PC-9 (cell line): ENCODE measurements around the gene NEURL3. TPM values are rescaled to one million over a fixed set of nuclear protein-coding genes. Genes with fewer than 3 reads are reported as not detected.

Source experiments
- BruUV-seq: library from RNA; stranded (reverse); fragments of 400-500 nt; replicated peaks from 2 replicates; lab custom pipeline; 2021; lab: Mats Ljungman, UMichigan
- CTCF ChIA-PET: fragments of 300-600 bp; sonication (Branson Sonifier 250); formaldehyde crosslinking; loops from one replicate; lab custom pipeline; 2022; ENCODE audit warnings: antibody characterized with exemption; lab: Charles Lee
- POLR2A ChIA-PET: fragments of 300-600 bp; sonication (Branson Sonifier 250); formaldehyde crosslinking; loops from one replicate; lab custom pipeline; 2022; ENCODE audit warnings: antibody characterized with exemption; ENCODE audit not compliant: unreplicated experiment; lab: Charles Lee
- DNase-seq, 2 experiments: peaks; one replicate each; pipeline versions ENCODE4 v3.0.0 to v3.0.0-alpha.2; 2015 to 2022; ENCODE audit warnings: mixed read lengths in 1 of 2
- H2AFZ ChIP-seq: fragments of 200-600 bp; sonication (generic); 2 replicates; pipeline ENCODE4 v1.8.1; 2017; ENCODE audit warnings: antibody characterized with exemption
- H3F3A ChIP-seq: fragments of 200-600 bp; sonication (generic); 2 replicates; pipeline ENCODE4 v1.8.1; 2017; ENCODE audit warnings: antibody characterized with exemption, mild to moderate bottlenecking, low read depth; ENCODE audit not compliant: insufficient read depth
- H3K27ac ChIP-seq: fragments of 200-600 bp; sonication (generic); 2 replicates; pipeline ENCODE4 v1.6.1; 2016; ENCODE audit warnings: mixed run types
- H3K27me3 ChIP-seq: fragments of 200-600 bp; sonication (generic); 2 replicates; pipeline ENCODE4 v1.6.1; 2016; ENCODE audit warnings: low read depth, mixed run types; ENCODE audit not compliant: insufficient read depth
- H3K36me3 ChIP-seq: fragments of 200-600 bp; sonication (generic); 2 replicates; pipeline ENCODE4 v1.6.1; 2016; ENCODE audit warnings: low read depth, mixed run types
- H3K4me1 ChIP-seq: fragments of 200-600 bp; sonication (generic); replicated peaks from 2 replicates; pipeline ENCODE4 v1.6.1; 2016; ENCODE audit warnings: mixed run types; ENCODE audit not compliant: insufficient read depth
- H3K4me2 ChIP-seq: fragments of 200-600 bp; sonication (generic); 2 replicates; pipeline ENCODE4 v1.6.1; 2017; ENCODE audit warnings: mixed run types
- H3K4me3 ChIP-seq: fragments of 200-600 bp; sonication (generic); 2 replicates; pipeline ENCODE4 v1.6.1; 2016; ENCODE audit warnings: mixed run types
- H3K79me2 ChIP-seq: fragments of 200-600 bp; sonication (generic); 2 replicates; pipeline ENCODE4 v1.6.1; 2017; ENCODE audit warnings: low read depth, mixed run types
- H3K9me2 ChIP-seq: fragments of 200-600 bp; sonication (generic); 2 replicates; pipeline ENCODE4 v1.8.1; 2017; ENCODE audit warnings: mild to moderate bottlenecking; ENCODE audit not compliant: insufficient read depth
- H3K9me3 ChIP-seq: fragments of 200-600 bp; sonication (generic); 2 replicates; pipeline ENCODE4 v1.8.1; 2016; ENCODE audit warnings: low read depth; ENCODE audit not compliant: insufficient read depth
- H4K20me1 ChIP-seq: fragments of 200-600 bp; sonication (generic); 2 replicates; pipeline ENCODE4 v1.8.1; 2017; ENCODE audit not compliant: insufficient read depth
- EZH2 ChIP-seq: fragments of 200-600 bp; sonication (generic); IDR thresholded peaks from 2 replicates; pipeline ENCODE4 v1.8.0; 2017; ENCODE audit warnings: antibody characterized with exemption, low read depth
- intact Hi-C: fragments of 100-400 bp; cut with micrococcal nuclease; formaldehyde crosslinking; loops from one replicate; pipeline ENCODE4 v1.10.0; 2022; ENCODE audit not compliant: unreplicated experiment
- total RNA-seq: library from RNA; stranded (reverse); gene quantifications from 2 replicates; pipeline ENCODE4 v1.2.3, GENCODE V29; 2021
- TF ChIP-seq, protein P1 (sequence below): fragments of 200-600 bp; sonication (generic); conservative IDR thresholded peaks from 2 replicates; pipeline ENCODE4 v1.6.1; 2017; ENCODE audit warnings: mixed run types, antibody characterized with exemption, mild to moderate bottlenecking, moderate library complexity

The NEURL3 gene
- total RNA-seq, 1 experiment from 2014 or later: 0.48 TPM

DNA sequence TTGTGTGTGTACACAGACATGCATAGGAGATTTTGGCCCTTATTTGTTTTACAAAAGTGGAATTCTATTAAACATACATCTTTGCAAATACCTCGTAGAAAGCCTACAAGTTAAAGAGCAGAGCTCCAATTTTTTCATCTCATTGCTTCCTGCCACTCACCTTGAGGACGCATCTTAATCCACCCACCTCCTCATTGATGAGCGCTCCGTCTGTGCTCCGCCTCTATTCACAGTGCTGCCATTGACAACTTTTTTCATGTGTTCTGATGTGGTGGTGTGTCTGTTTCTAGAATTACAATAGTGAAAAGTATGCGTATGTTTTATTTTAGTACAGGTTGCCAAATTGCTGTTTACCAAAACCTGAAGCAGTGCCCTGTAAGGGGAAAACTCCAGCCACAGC lies 36.3 kb downstream of the NEURL3 start:
- H4K20me1 ChIP-seq: no peaks in the 10 kb centered on the region
- ChIA-PET CTCF (no interaction called here), POLR2A (no interaction called here)
- no peak overlapping the region for H3K4me3 ChIP-seq
- H2AFZ ChIP-seq: no peak overlapping the region
- no peak overlapping the region for H3K4me2 ChIP-seq
- BruUV-seq: no TSS peak
- intact Hi-C loops: no loop called here
- H3K9me3 ChIP-seq: no peaks in the 10 kb centered on the region
- no peak for DNase-seq
- H3K36me3 ChIP-seq: no peaks in the 10 kb centered on the region
- no peaks in the 10 kb centered on the region for H3K9me2 ChIP-seq
- H3K4me1 ChIP-seq: no peaks in the 10 kb centered on the region
- H3K79me2 ChIP-seq: no peaks in the 10 kb centered on the region
- no peaks in the 10 kb centered on the region for H3K27me3 ChIP-seq
- no peak overlapping the region for H3K27ac ChIP-seq
- no peaks in the 10 kb centered on the region for H3F3A ChIP-seq
- TF ChIP-seq, protein P1, sequence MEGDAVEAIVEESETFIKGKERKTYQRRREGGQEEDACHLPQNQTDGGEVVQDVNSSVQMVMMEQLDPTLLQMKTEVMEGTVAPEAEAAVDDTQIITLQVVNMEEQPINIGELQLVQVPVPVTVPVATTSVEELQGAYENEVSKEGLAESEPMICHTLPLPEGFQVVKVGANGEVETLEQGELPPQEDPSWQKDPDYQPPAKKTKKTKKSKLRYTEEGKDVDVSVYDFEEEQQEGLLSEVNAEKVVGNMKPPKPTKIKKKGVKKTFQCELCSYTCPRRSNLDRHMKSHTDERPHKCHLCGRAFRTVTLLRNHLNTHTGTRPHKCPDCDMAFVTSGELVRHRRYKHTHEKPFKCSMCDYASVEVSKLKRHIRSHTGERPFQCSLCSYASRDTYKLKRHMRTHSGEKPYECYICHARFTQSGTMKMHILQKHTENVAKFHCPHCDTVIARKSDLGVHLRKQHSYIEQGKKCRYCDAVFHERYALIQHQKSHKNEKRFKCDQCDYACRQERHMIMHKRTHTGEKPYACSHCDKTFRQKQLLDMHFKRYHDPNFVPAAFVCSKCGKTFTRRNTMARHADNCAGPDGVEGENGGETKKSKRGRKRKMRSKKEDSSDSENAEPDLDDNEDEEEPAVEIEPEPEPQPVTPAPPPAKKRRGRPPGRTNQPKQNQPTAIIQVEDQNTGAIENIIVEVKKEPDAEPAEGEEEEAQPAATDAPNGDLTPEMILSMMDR: no peak
- TF ChIP-seq EZH2: no peak

GRCh38 chr2:96464651-96465050 lies 40.5 kb downstream of the NEURL3 start:
- Histone ChIP-seq H4K20me1 (no peaks in the 10 kb centered on the region), H3K4me1 (no peaks in the 10 kb centered on the region), H3K9me3 (no peaks in the 10 kb centered on the region; the same call in 1 of the 2 replicates), H2AFZ (no peak overlapping the region), H3K4me3 (no peak overlapping the region), H3K79me2 (no peaks in the 10 kb centered on the region), H3K36me3 (no peaks in the 10 kb centered on the region), H3K9me2 (no peaks in the 10 kb centered on the region), H3K27ac (no peak overlapping the region), H3F3A (no peaks in the 10 kb centered on the region), H3K27me3 (no peaks in the 10 kb centered on the region), H3K4me2 (no peak overlapping the region)
- TF ChIP-seq, protein P1: no peak
- no TSS peak for BruUV-seq
- intact Hi-C loops: no loop called here
- POLR2A ChIA-PET: no interaction called here
- DNase-seq: no peak
- CTCF ChIA-PET: no interaction called here

DNA sequence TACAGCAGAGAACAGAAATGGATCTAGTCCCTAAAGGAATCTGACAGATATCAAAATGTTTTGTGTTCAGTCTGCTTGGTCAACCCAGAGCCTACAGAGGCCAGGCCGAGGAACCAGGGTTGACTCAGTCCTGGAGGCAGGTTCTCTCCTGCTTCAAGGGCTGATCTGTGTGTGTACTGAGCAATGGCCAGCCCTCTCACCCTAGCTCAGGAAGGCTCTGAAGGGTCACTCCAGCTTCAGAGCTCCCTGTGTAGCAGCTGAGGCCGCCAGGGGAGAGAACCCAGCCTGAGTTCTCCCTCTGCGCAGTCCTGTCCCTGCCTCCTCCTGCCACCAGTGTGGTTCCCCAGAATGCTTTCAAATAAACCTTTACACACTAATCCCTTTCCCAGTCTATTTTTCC lies 41.1 kb downstream of the NEURL3 start:
- Histone ChIP-seq H3K36me3 (no peaks in the 10 kb centered on the region), H3K27me3 (no peaks in the 10 kb centered on the region), H4K20me1 (no peaks in the 10 kb centered on the region), H3K79me2 (no peaks in the 10 kb centered on the region), H2AFZ (no peak overlapping the region), H3K4me1 (no peaks in the 10 kb centered on the region), H3K9me2 (no peaks in the 10 kb centered on the region), H3K27ac (no peak overlapping the region), H3K9me3 (no peaks in the 10 kb centered on the region; the same call in 1 of the 2 replicates), H3K4me3 (no peak overlapping the region), H3K4me2 (no peak overlapping the region), H3F3A (no peaks in the 10 kb centered on the region)
- BruUV-seq: no TSS peak
- POLR2A ChIA-PET: no interaction called here
- DNase-seq: no peak
- TF ChIP-seq EZH2: no peak
- TF ChIP-seq, protein P1: no peak
- CTCF ChIA-PET: no interaction called here
- intact Hi-C loops: no loop called here
